Measurements from ENCODE around the gene RNF14. TPM values are rescaled to one million over a fixed set of nuclear protein-coding genes. Genes with fewer than 3 reads are reported as not detected.

RNF14 gene
- polyA plus RNA-seq, 1 of the 3 experiments (the other 2 are of a cell fraction): 24.5 TPM

GRCh38 chr5:141951332-141951781, 17.5 kb upstream of the RNF14 start:
- H3K27me3 ChIP-seq (ENCODE audit: insufficient read depth): no peaks in the 10 kb centered on the region
- H3K9me2 ChIP-seq: no peaks in the 10 kb centered on the region
- no peaks in the 10 kb centered on the region for H3K36me3 ChIP-seq (replicated peaks in 1 of 2; ENCODE audit: control insufficient read depth in 1 of 2, insufficient read depth in 2 of 2, low read length in 1 of 2)
- H2AFZ ChIP-seq (ENCODE audit: low read depth): no peak overlapping the region
- H3K9ac ChIP-seq: no peak overlapping the region
- no peaks in the 10 kb centered on the region for H3K79me2 ChIP-seq (ENCODE audit: insufficient read depth)
- no peaks in the 10 kb centered on the region for H4K20me1 ChIP-seq (ENCODE audit: insufficient read depth)
- CTCF ChIA-PET: interaction anchor here (1.3 to 2.9 kb wide), 3 partner anchors 10 to 61 kb away, joined by 4 to 31 read pairs (median 10); no protein-coding TSS in a partner anchor
- POLR2A ChIA-PET: no interaction called here
- H3F3A ChIP-seq (replicated peaks; ENCODE audit: insufficient read depth): no peaks in the 10 kb centered on the region
- no peak overlapping the region for H3K27ac ChIP-seq (ENCODE audit: low read depth in 2 of 2, low read length in 1 of 2)
- H3K4me1 ChIP-seq (ENCODE audit: control insufficient read depth in 1 of 2, insufficient read depth in 2 of 2, low read depth in 1 of 2, low read length in 1 of 2): no peaks in the 10 kb centered on the region
- H3K9me3 ChIP-seq: no peaks in the 10 kb centered on the region
- WGBS (ENCODE audit: low lambda C conversion rate): 63% methylated on average over 8 of the region's 9 CpGs
- H3K4me2 ChIP-seq: no peak overlapping the region
- no peak overlapping the region for H3K4me3 ChIP-seq (ENCODE audit: low read depth in 2 of 2, low read length in 1 of 2)
- no peak for TF ChIP-seq JUND (IDR thresholded peaks at IDR 0.05)
- TF ChIP-seq, protein P1, sequence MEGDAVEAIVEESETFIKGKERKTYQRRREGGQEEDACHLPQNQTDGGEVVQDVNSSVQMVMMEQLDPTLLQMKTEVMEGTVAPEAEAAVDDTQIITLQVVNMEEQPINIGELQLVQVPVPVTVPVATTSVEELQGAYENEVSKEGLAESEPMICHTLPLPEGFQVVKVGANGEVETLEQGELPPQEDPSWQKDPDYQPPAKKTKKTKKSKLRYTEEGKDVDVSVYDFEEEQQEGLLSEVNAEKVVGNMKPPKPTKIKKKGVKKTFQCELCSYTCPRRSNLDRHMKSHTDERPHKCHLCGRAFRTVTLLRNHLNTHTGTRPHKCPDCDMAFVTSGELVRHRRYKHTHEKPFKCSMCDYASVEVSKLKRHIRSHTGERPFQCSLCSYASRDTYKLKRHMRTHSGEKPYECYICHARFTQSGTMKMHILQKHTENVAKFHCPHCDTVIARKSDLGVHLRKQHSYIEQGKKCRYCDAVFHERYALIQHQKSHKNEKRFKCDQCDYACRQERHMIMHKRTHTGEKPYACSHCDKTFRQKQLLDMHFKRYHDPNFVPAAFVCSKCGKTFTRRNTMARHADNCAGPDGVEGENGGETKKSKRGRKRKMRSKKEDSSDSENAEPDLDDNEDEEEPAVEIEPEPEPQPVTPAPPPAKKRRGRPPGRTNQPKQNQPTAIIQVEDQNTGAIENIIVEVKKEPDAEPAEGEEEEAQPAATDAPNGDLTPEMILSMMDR (IDR thresholded peaks at IDR 0.05): peak; percentile 43
- peak; percentile 63 for DNase-seq

- CTCF ChIA-PET: interaction anchor here (1.2 to 2.9 kb wide), 5 partner anchors 9 to 259 kb away, joined by 4 to 31 read pairs (median 5); partner anchors contain the start of gene RNF14
- H3K9me3 ChIP-seq: no peaks in the 10 kb centered on the region
- 71% methylated on average over 2 of the region's 2 CpGs for WGBS (ENCODE audit: low lambda C conversion rate)
- H3K4me2 ChIP-seq: no peak overlapping the region
- POLR2A ChIA-PET: no interaction called here
- no peak for DNase-seq
- no peaks in the 10 kb centered on the region for H3K36me3 ChIP-seq (replicated peaks in 1 of 2; ENCODE audit: control insufficient read depth in 1 of 2, insufficient read depth in 2 of 2, low read length in 1 of 2)
- no peaks in the 10 kb centered on the region for H3K79me2 ChIP-seq (ENCODE audit: insufficient read depth)
- TF ChIP-seq MEF2A (IDR thresholded peaks at IDR 0.05; ENCODE audit: borderline replicate concordance, low read depth) (no peak), SMC3 (IDR thresholded peaks at IDR 0.05; ENCODE audit: low read depth, low read length) (no peak), POLR2AphosphoS5 (IDR thresholded peaks at IDR 0.05; ENCODE audit: low read depth, low read length) (no peak), NRF1 (IDR thresholded peaks at IDR 0.05; ENCODE audit: low read depth, low read length) (no peak), GABPA (IDR thresholded peaks at IDR 0.05; ENCODE audit: low read depth) (no peak), RAD21 (IDR thresholded peaks at IDR 0.05; ENCODE audit: low read length) (no peak), ELF1 (IDR thresholded peaks at IDR 0.05) (no peak), FOXM1 (IDR thresholded peaks at IDR 0.05; ENCODE audit: low read depth) (no peak), TAF1 (IDR thresholded peaks at IDR 0.05; ENCODE audit: borderline replicate concordance, low read depth, low read length) (no peak)
- TF ChIP-seq, protein P2, sequence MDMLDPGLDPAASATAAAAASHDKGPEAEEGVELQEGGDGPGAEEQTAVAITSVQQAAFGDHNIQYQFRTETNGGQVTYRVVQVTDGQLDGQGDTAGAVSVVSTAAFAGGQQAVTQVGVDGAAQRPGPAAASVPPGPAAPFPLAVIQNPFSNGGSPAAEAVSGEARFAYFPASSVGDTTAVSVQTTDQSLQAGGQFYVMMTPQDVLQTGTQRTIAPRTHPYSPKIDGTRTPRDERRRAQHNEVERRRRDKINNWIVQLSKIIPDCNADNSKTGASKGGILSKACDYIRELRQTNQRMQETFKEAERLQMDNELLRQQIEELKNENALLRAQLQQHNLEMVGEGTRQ (IDR thresholded peaks at IDR 0.05; ENCODE audit: borderline replicate concordance, low read depth, low read length): no peak
- H3K9ac ChIP-seq: no peak overlapping the region
- H3K9me2 ChIP-seq: no peaks in the 10 kb centered on the region
- H4K20me1 ChIP-seq (ENCODE audit: insufficient read depth): no peaks in the 10 kb centered on the region
- H3K27ac ChIP-seq (ENCODE audit: low read depth in 2 of 2, low read length in 1 of 2): no peak overlapping the region
- no peaks in the 10 kb centered on the region for H3K27me3 ChIP-seq (ENCODE audit: insufficient read depth)
- H2AFZ ChIP-seq (ENCODE audit: low read depth): no peak overlapping the region
- H3K4me3 ChIP-seq (ENCODE audit: low read depth in 2 of 2, low read length in 1 of 2): no peak overlapping the region
- no peaks in the 10 kb centered on the region for H3K4me1 ChIP-seq (ENCODE audit: control insufficient read depth in 1 of 2, insufficient read depth in 2 of 2, low read depth in 1 of 2, low read length in 1 of 2)
- H3F3A ChIP-seq (replicated peaks; ENCODE audit: insufficient read depth): no peaks in the 10 kb centered on the region
These were observed 16.9 kb upstream of the RNF14 start for GRCh38 chr5:141952020-141952419.

Measured in SK-N-SH (cell line).